DOHH2 (cell line): Measurements from ENCODE around the gene GNG8.
A peak's percentile ranks its signal among the peaks of the same experiment; 100 is the strongest.

Source experiments
- H3F3A ChIP-seq: fragments of 200-600 bp; sonication (generic), shearing (Covaris generic); 2 replicates; pipeline ENCODE4 v1.6.0; 2016; ENCODE audit warnings: antibody characterized with exemption, mild to moderate bottlenecking; ENCODE audit not compliant: control insufficient read depth, insufficient read depth
- H3K27ac ChIP-seq: fragments of 200-600 bp; sonication (generic); 2 replicates; pipeline ENCODE4 v1.5.1; 2014; ENCODE audit warnings: low read depth, mild to moderate bottlenecking, low read length, moderate library complexity
- H3K27me3 ChIP-seq: fragments of 200-600 bp; sonication (generic); 2 replicates; pipeline ENCODE4 v1.6.1; 2014; ENCODE audit warnings: mild to moderate bottlenecking, low read length, mixed read lengths; ENCODE audit not compliant: control insufficient read depth
- H3K36me3 ChIP-seq: fragments of 200-600 bp; sonication (generic); 2 replicates; pipeline ENCODE4 v1.6.1; 2014; ENCODE audit warnings: mild to moderate bottlenecking, low read length, moderate library complexity, mixed read lengths; ENCODE audit not compliant: control insufficient read depth
- H3K4me1 ChIP-seq: fragments of 200-600 bp; sonication (generic); 2 replicates; pipeline ENCODE4 v1.6.1; 2014; ENCODE audit warnings: mild to moderate bottlenecking, low read length, mixed read lengths; ENCODE audit not compliant: control insufficient read depth
- H3K4me2 ChIP-seq: fragments of 200-600 bp; sonication (generic); 2 replicates; pipeline ENCODE4 v1.6.0; 2014; ENCODE audit warnings: mild to moderate bottlenecking, low read length, moderate library complexity
- H3K4me3 ChIP-seq: fragments of 200-600 bp; sonication (generic); 2 replicates; pipeline ENCODE4 v1.5.1; 2014; ENCODE audit warnings: mild to moderate bottlenecking, low read length, mixed read lengths
- H3K79me2 ChIP-seq: fragments of 200-600 bp; sonication (generic); 2 replicates; pipeline ENCODE4 v1.6.1; 2014; ENCODE audit warnings: mild to moderate bottlenecking, low read length, mixed read lengths; ENCODE audit not compliant: control insufficient read depth
- H3K9me2 ChIP-seq: fragments of 200-600 bp; sonication (generic); replicated peaks from 2 replicates; pipeline ENCODE4 v1.6.1; 2014; ENCODE audit warnings: mild to moderate bottlenecking, low read length, mixed read lengths; ENCODE audit not compliant: control insufficient read depth
- H3K9me3 ChIP-seq: fragments of 200-600 bp; sonication (generic); 2 replicates; pipeline ENCODE4 v1.6.1; 2014; ENCODE audit warnings: antibody characterized with exemption, low read length, mixed read lengths; ENCODE audit not compliant: control insufficient read depth, insufficient read depth
- H4K20me1 ChIP-seq: fragments of 200-600 bp; sonication (generic); 2 replicates; pipeline ENCODE4 v1.6.0; 2014; ENCODE audit warnings: low read depth, mild to moderate bottlenecking, antibody characterized with exemption, low read length, moderate library complexity; ENCODE audit not compliant: control insufficient read depth, insufficient read depth
- EZH2phosphoT487 ChIP-seq: fragments of 200-600 bp; sonication (generic); IDR thresholded peaks from 2 replicates; pipeline ENCODE4 v1.6.1; 2017; ENCODE audit warnings: borderline replicate concordance, mild to moderate bottlenecking, antibody characterized with exemption, low read length, moderate library complexity, mixed read lengths
- TF ChIP-seq, protein P1 (sequence below): fragments of 200-600 bp; sonication (generic); IDR thresholded peaks from one replicate; pipeline ENCODE4 v1.5.1; 2014; ENCODE audit warnings: antibody characterized with exemption, mild to moderate bottlenecking, low read depth, low read length; ENCODE audit not compliant: poor library complexity, severe bottlenecking

The GNG8 gene

DNA sequence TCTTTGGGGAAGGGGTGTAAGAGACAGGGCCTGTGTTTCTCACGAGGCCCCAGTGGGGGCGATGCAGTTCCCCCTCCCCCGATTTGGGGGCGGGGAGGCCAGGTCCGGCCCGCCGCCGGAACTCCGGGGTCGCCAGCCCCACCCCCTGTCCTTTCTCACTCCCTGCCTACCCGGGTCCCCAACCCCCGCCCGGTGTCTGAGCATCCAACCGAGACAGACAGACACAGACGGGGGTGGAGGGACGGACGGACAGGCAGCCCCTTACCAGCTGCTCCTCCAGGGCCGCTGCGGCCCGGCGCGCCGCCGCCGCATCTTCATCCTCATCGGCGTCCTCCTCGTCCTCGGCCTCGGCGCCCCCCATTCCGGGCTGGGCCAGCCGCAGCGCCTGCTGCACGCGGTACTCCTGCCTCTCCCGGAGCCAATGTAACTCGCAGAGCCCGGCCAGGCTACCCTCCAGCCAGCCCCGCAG, 24.6 kb upstream of the GNG8 start:
- no peak overlapping the region for H3K27ac ChIP-seq
- no peaks in the 10 kb centered on the region for H3K36me3 ChIP-seq
- H3K79me2 ChIP-seq = no peaks in the 10 kb centered on the region
- 0 out of 2 replicates have a peak, but pooled peaks cover 4% of the 10 kb centered on the region for H4K20me1 ChIP-seq
- no peaks in the 10 kb centered on the region for H3K9me2 ChIP-seq
- peaks cover 4% of the 10 kb centered on the region for H3F3A ChIP-seq
- H3K4me1 ChIP-seq = peaks cover 30% of the 10 kb centered on the region
- peak overlapping the region; percentile 89 for H3K4me2 ChIP-seq
- TF ChIP-seq, protein P1, sequence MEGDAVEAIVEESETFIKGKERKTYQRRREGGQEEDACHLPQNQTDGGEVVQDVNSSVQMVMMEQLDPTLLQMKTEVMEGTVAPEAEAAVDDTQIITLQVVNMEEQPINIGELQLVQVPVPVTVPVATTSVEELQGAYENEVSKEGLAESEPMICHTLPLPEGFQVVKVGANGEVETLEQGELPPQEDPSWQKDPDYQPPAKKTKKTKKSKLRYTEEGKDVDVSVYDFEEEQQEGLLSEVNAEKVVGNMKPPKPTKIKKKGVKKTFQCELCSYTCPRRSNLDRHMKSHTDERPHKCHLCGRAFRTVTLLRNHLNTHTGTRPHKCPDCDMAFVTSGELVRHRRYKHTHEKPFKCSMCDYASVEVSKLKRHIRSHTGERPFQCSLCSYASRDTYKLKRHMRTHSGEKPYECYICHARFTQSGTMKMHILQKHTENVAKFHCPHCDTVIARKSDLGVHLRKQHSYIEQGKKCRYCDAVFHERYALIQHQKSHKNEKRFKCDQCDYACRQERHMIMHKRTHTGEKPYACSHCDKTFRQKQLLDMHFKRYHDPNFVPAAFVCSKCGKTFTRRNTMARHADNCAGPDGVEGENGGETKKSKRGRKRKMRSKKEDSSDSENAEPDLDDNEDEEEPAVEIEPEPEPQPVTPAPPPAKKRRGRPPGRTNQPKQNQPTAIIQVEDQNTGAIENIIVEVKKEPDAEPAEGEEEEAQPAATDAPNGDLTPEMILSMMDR = no peak
- TF ChIP-seq EZH2phosphoT487 = peak; percentile 72; the same call in 1 of the 2 replicates
- no peaks in the 10 kb centered on the region for H3K9me3 ChIP-seq
- peaks cover 33% of the 10 kb centered on the region for H3K27me3 ChIP-seq
- H3K4me3 ChIP-seq = peak overlapping the region; percentile 74

DNA sequence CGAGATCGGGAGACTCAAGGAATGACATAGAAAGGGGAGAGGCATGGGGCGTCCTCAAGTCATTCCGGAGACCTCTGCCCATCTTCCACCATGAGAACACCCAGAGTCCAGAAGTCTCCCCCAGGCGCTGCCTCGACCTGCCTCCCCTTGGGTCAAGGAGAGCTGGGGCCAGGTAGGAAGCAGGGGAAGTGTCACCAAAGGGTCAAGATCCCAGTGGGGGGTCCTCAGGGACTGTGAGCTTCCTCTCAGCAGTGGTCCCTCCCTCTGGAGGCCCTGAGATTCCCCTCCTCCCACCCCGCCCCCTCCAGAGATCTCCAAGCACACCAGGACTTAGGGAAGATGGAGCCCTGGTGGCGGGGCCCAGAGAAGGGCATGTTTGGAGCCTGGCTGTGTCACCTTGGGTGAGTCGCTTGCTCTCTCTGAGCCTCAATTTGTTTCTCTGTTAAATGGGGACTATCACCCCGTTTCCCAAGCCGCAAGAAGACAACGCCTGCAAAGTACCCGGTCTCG, 24.1 kb upstream of the GNG8 start:
- peaks cover 4% of the 10 kb centered on the region for H3F3A ChIP-seq
- H3K4me2 ChIP-seq = peak overlapping the region; percentile 89
- no peak overlapping the region for H3K27ac ChIP-seq
- TF ChIP-seq, protein P1 = no peak
- no peak for TF ChIP-seq EZH2phosphoT487
- peaks cover 33% of the 10 kb centered on the region for H3K27me3 ChIP-seq
- H4K20me1 ChIP-seq = 0 out of 2 replicates have a peak, but pooled peaks cover 4% of the 10 kb centered on the region
- H3K4me3 ChIP-seq = peak overlapping the region; percentile 74
- H3K4me1 ChIP-seq = peaks cover 30% of the 10 kb centered on the region
- no peaks in the 10 kb centered on the region for H3K79me2 ChIP-seq
- no peaks in the 10 kb centered on the region for H3K36me3 ChIP-seq
- no peaks in the 10 kb centered on the region for H3K9me2 ChIP-seq
- no peaks in the 10 kb centered on the region for H3K9me3 ChIP-seq

DNA sequence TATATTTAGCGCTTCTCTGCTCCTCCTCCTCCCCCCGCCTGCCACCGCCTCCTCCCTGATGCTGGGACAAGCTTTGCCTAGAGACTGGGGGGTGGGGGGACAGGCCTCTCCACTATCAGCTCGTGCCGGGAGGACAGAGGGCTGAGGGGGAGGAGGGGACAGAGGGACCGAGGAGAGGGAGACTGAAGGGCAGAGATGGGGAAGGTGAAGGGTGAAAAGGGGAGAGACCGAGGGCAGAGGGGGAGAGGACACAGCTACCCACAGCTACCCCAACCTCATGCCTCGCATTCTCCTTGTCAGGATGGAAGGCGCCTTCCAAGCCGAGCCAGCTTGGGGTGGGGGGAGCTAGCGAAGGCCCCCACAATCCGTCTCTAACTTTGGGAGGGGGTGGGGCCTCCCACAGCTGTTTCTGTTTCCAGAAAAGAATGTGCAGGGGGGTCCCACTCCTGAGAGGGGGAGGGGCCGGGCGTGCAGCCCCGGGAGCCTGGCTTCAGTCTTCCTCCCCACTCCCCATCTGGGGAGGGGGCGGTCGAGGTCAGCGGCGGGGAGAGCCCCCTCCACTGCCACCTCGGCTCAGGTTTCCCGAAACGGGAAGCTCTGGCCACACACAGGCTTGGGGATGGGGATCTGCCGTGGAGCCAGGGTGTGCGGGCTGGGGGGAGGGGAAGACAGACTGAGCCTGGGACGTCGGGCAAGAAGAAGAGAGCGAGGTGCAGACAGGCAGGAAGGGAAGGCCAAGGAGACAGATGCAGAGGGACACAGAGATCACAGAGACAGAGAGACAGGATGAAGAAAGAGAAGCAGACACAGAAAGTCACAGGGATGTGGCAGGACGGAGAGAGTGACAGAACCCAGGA, 23.4 kb upstream of the GNG8 start:
- no peaks in the 10 kb centered on the region for H3K9me3 ChIP-seq
- H3K4me3 ChIP-seq = no peak overlapping the region
- peaks cover 30% of the 10 kb centered on the region for H3K4me1 ChIP-seq
- H3K79me2 ChIP-seq = no peaks in the 10 kb centered on the region
- no peak for TF ChIP-seq EZH2phosphoT487
- TF ChIP-seq, protein P1 = no peak
- no peaks in the 10 kb centered on the region for H3K36me3 ChIP-seq
- H3K27me3 ChIP-seq = peaks cover 37% of the 10 kb centered on the region
- no peaks in the 10 kb centered on the region for H3K9me2 ChIP-seq
- peaks cover 4% of the 10 kb centered on the region for H3F3A ChIP-seq
- no peak overlapping the region for H3K27ac ChIP-seq
- 0 out of 2 replicates have a peak, but pooled peaks cover 4% of the 10 kb centered on the region for H4K20me1 ChIP-seq
- H3K4me2 ChIP-seq = peak overlapping the region; percentile 89
